ENCODE measurements around the gene GFI1B.

DNA sequence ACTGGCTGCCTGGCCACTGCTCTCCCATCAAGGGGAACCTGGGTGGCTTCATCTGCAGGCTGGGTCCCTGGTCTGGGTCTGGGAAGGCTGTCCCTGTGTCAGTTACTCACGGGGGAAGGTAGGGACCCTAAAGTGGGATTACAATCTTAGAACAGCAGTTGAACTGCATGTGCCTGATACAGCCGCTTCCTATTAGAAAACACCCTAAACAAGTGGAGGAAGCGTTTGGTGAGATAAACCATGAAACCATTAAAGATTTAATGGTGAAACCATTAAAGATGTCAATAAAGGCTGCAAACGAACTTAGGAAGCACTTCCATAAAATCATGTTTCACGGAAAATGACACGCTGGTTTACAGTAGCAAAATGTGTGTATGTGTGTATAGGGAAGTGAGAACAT, 2.5 kb upstream of the GFI1B start:
- no peak for TF ChIP-seq CTCF (conservative IDR thresholded peaks at IDR 0.05; ENCODE audit: low read depth, low read length)
- TF ChIP-seq EZH2 (IDR thresholded peaks at IDR 0.05; ENCODE audit: borderline replicate concordance, low read depth, low read length, poor library complexity, severe bottlenecking), result no peak

All from A673 (cell line).